A673 (cell line): ENCODE measurements around the gene USP34. TPM values are rescaled to one million over a fixed set of nuclear protein-coding genes. Genes with fewer than 3 reads are reported as not detected.

ENCODE experiments used
- BruUV-seq: library from RNA; stranded (reverse); fragments of 400-500 nt; replicated peaks from 2 replicates; lab custom pipeline; 2021; lab: Mats Ljungman, UMichigan
- CTCF ChIA-PET: fragments of 300-600 bp; sonication (Branson Sonifier 250); formaldehyde crosslinking; loops from one replicate; lab custom pipeline; 2022; ENCODE audit warnings: antibody characterized with exemption; lab: Charles Lee
- POLR2A ChIA-PET: fragments of 300-600 bp; sonication (Branson Sonifier 250); formaldehyde crosslinking; loops from one replicate; lab custom pipeline; 2022; ENCODE audit warnings: antibody characterized with exemption; ENCODE audit not compliant: low non-redundant PET; lab: Charles Lee
- DNase-seq: peaks from one replicate; pipeline ENCODE4 v3.0.0-alpha.2; 2015; ENCODE audit warnings: low spot score
- H3K27ac ChIP-seq: fragments of 200-600 bp; sonication (generic); 2 replicates; pipeline ENCODE4 v1.5.1; 2016; ENCODE audit warnings: mixed run types, low read depth, mild to moderate bottlenecking, mixed read lengths, antibody characterized with exemption, low read length; ENCODE audit not compliant: poor library complexity, severe bottlenecking
- H3K27me3 ChIP-seq: fragments of 200-600 bp; sonication (generic); replicated peaks from 2 replicates; pipeline ENCODE4 v1.6.1; 2017; ENCODE audit warnings: mixed run types, low read depth, mild to moderate bottlenecking, mixed read lengths, antibody characterized with exemption, low read length; ENCODE audit not compliant: insufficient read depth, poor library complexity
- H3K36me3 ChIP-seq: fragments of 200-600 bp; sonication (generic); 2 replicates; pipeline ENCODE4 v1.6.1; 2016; ENCODE audit warnings: mixed run types, mild to moderate bottlenecking, mixed read lengths, antibody characterized with exemption, low read length; ENCODE audit not compliant: insufficient read depth, poor library complexity, severe bottlenecking
- H3K4me1 ChIP-seq: fragments of 200-600 bp; sonication (generic); 2 replicates; pipeline ENCODE4 v1.6.1; 2017; ENCODE audit warnings: mixed run types, mild to moderate bottlenecking, mixed read lengths, antibody characterized with exemption, low read length; ENCODE audit not compliant: insufficient read depth, poor library complexity, severe bottlenecking
- H3K4me3 ChIP-seq: fragments of 200-600 bp; sonication (generic); 2 replicates; pipeline ENCODE4 v1.5.1; 2016; ENCODE audit warnings: low read depth, mixed run types, mild to moderate bottlenecking, mixed read lengths, low read length; ENCODE audit not compliant: poor library complexity, severe bottlenecking
- H3K9me3 ChIP-seq: fragments of 200-600 bp; sonication (generic); 2 replicates; pipeline ENCODE4 v1.6.1; 2016; ENCODE audit warnings: mixed run types, low read depth, mild to moderate bottlenecking, mixed read lengths, antibody characterized with exemption, low read length; ENCODE audit not compliant: poor library complexity, severe bottlenecking
- EZH2 ChIP-seq: fragments of 200-600 bp; sonication (generic); IDR thresholded peaks from 2 replicates; pipeline ENCODE4 v1.6.1; 2017; ENCODE audit warnings: borderline replicate concordance, low read depth, mild to moderate bottlenecking, mixed read lengths, antibody characterized with exemption, low read length; ENCODE audit not compliant: poor library complexity, severe bottlenecking
- intact Hi-C: fragments of 100-400 bp; cut with micrococcal nuclease; formaldehyde crosslinking; loops from one replicate; pipeline ENCODE4 v1.10.0; 2022; ENCODE audit not compliant: unreplicated experiment
- total RNA-seq: library from RNA; stranded (reverse); gene quantifications from 2 replicates; pipeline ENCODE4 v1.2.3, GENCODE V29; 2021
- TF ChIP-seq, protein P1 (sequence below): fragments of 300-800, 200-600 bp; sonication (generic); conservative IDR thresholded peaks from 2 replicates; pipeline ENCODE4 v1.5.1; 2017; ENCODE audit warnings: low read depth, mild to moderate bottlenecking, antibody characterized with exemption, low read length, moderate library complexity, mixed read lengths

Gene USP34
- total RNA-seq, 1 experiment from 2014 or later = 98.5 TPM

DNA sequence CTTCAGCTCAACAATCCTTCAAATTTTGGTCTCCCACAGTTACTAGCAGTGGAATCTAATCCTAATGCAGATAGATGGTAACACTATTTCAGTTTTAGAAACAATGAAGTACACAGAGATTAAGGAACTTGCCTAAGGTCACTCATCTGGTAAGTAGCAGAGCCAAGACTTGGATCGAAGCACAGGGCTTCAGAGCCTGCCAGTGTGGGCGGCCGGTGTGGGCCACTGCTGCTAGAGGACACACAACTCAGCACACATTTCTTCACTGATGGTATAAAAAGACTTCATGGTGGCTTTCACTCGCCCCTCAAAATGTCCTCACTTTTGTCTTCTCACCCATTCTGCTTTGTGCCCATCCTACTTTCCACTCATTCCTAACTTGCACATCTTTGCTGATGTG lies 297.8 kb downstream of the USP34 start:
- Histone ChIP-seq H3K4me1 (peaks cover 3% of the 10 kb centered on the region), H3K27me3 (no peaks in the 10 kb centered on the region), H3K27ac (no peak overlapping the region), H3K4me3 (no peak overlapping the region), H3K36me3 (no peaks in the 10 kb centered on the region), H3K9me3 (no peaks in the 10 kb centered on the region)
- intact Hi-C loops = no loop called here
- BruUV-seq = no TSS peak
- no peak for DNase-seq
- TF ChIP-seq, protein P1, sequence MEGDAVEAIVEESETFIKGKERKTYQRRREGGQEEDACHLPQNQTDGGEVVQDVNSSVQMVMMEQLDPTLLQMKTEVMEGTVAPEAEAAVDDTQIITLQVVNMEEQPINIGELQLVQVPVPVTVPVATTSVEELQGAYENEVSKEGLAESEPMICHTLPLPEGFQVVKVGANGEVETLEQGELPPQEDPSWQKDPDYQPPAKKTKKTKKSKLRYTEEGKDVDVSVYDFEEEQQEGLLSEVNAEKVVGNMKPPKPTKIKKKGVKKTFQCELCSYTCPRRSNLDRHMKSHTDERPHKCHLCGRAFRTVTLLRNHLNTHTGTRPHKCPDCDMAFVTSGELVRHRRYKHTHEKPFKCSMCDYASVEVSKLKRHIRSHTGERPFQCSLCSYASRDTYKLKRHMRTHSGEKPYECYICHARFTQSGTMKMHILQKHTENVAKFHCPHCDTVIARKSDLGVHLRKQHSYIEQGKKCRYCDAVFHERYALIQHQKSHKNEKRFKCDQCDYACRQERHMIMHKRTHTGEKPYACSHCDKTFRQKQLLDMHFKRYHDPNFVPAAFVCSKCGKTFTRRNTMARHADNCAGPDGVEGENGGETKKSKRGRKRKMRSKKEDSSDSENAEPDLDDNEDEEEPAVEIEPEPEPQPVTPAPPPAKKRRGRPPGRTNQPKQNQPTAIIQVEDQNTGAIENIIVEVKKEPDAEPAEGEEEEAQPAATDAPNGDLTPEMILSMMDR = no peak
- POLR2A ChIA-PET = no interaction called here
- CTCF ChIA-PET = no interaction called here

DNA sequence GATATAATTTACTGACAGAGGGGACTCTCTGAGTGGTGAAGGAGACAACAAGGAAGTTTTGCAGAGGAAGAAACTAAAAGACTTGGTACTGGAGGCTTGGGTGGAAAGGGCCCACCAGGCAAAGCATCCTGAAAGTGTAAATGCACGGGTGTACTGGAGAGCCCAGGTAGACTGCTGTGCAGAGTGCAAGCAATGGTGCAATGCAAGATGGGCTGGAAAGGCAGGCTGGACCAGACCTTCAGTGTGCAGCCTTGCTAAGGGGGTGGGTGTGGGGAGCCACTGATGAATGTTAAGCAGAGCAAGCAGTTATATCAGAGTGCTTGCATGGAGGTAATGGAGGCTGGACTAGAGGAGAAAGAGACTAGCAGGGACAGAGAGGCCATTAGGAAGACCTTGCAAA lies 298.2 kb downstream of the USP34 start:
- no peaks in the 10 kb centered on the region for H3K27me3 ChIP-seq
- POLR2A ChIA-PET = no interaction called here
- CTCF ChIA-PET = no interaction called here
- DNase-seq = no peak
- H3K36me3 ChIP-seq = no peaks in the 10 kb centered on the region
- no peaks in the 10 kb centered on the region for H3K9me3 ChIP-seq
- peaks cover 3% of the 10 kb centered on the region for H3K4me1 ChIP-seq
- no peak overlapping the region for H3K4me3 ChIP-seq
- no TSS peak for BruUV-seq
- H3K27ac ChIP-seq = no peak overlapping the region
- intact Hi-C loops = no loop called here
- TF ChIP-seq, protein P1 = no peak
- no peak for TF ChIP-seq EZH2

DNA sequence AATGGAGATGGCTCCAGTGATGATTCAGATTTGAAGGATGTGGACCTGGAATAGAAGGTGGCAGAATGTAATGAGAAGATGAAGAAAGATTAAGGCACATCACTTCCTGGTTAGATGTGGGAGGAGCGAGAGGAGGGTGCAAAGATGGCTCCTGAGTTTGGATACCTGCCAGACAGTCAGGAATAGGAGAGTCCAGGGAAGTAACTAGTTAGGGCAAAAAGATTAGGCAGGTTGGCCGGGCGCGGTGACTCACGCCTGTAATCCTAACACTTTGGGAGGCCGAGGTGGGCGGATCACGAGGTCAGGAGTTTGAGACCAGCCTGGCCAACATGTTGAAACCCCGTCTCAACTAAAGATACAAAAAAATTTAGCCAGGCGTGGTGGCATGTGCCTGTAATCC lies 303.3 kb downstream of the USP34 start:
- DNase-seq = no peak
- Histone ChIP-seq H3K36me3 (no peaks in the 10 kb centered on the region), H3K9me3 (no peaks in the 10 kb centered on the region), H3K27ac (no peak overlapping the region), H3K4me3 (no peak overlapping the region), H3K4me1 (no peaks in the 10 kb centered on the region), H3K27me3 (no peaks in the 10 kb centered on the region)
- intact Hi-C loops = no loop called here
- ChIA-PET CTCF (no interaction called here), POLR2A (no interaction called here)
- no TSS peak for BruUV-seq
- no peak for TF ChIP-seq EZH2
- TF ChIP-seq, protein P1 = no peak
